Measurements from ENCODE around the gene TLCD3A.

The TLCD3A gene

GRCh38 chr17:728911-729310 is 3.5 kb upstream of the TLCD3A start:
- TF ChIP-seq, protein P1, sequence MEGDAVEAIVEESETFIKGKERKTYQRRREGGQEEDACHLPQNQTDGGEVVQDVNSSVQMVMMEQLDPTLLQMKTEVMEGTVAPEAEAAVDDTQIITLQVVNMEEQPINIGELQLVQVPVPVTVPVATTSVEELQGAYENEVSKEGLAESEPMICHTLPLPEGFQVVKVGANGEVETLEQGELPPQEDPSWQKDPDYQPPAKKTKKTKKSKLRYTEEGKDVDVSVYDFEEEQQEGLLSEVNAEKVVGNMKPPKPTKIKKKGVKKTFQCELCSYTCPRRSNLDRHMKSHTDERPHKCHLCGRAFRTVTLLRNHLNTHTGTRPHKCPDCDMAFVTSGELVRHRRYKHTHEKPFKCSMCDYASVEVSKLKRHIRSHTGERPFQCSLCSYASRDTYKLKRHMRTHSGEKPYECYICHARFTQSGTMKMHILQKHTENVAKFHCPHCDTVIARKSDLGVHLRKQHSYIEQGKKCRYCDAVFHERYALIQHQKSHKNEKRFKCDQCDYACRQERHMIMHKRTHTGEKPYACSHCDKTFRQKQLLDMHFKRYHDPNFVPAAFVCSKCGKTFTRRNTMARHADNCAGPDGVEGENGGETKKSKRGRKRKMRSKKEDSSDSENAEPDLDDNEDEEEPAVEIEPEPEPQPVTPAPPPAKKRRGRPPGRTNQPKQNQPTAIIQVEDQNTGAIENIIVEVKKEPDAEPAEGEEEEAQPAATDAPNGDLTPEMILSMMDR (IDR thresholded peaks at IDR 0.05) = no peak
- no peak for DNase-seq (ENCODE audit: low spot score)
- Histone ChIP-seq H3K27ac (no peak overlapping the region), H3K4me3 (no peak overlapping the region)

- H3K27ac ChIP-seq = peak overlapping the region; percentile 9 to 88
- DNase-seq (ENCODE audit: low spot score) = no peak
Observed at GRCh38 chr17:731644-732066, 741 bp upstream of the TLCD3A start.

DNA sequence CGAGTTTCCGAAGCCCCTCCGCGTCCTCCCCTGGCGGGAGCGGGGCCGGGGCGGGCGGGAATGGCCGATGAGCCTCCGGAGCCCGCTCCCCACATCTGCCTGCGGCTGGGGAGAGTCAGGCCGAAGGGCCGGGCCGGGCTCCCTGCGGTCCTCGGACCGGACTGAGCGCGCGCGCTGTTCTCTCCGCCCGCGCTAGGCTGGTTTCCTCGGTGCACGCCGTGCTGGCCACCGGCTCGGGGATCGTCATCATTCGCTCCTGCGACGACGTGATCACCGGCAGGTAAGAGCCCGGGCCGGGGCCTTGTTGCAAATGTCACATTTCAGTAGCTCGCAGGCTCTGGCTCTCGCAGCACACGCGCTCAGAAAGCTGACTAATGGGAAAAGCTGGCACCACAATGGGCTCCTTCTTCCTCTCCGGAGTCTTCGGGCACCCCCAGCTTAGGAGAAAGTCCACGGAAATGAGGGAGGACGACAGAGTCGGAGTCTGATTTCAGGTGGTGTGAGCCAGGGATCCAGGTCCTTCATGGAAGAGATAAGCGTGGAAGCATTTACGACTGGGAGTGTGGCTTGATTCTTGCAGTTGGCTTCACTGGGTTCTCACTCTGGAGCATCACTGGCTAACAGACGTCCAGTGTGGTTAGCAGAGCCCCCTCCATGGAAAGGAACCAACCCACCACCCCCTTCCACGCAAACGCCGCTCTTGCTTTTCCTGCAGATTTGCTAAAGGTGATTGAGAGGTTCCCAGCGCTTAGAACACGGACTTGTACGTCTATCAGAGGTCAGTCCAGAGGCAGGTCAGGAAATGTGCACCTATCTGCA is 715 bp downstream of the TLCD3A start:
- peak overlapping the region; percentile 92 for H3K4me3 ChIP-seq
- peak overlapping the region; percentile 25 to 88 for H3K27ac ChIP-seq
- no peak for DNase-seq (ENCODE audit: low spot score)
- TF ChIP-seq, protein P1 (IDR thresholded peaks at IDR 0.05) = no peak

More at GRCh38 chr17:731644-732066, 741 bp upstream of the TLCD3A start:
- peak overlapping the region; percentile 92 for H3K4me3 ChIP-seq
- TF ChIP-seq, protein P1 (IDR thresholded peaks at IDR 0.05) = no peak

DNA sequence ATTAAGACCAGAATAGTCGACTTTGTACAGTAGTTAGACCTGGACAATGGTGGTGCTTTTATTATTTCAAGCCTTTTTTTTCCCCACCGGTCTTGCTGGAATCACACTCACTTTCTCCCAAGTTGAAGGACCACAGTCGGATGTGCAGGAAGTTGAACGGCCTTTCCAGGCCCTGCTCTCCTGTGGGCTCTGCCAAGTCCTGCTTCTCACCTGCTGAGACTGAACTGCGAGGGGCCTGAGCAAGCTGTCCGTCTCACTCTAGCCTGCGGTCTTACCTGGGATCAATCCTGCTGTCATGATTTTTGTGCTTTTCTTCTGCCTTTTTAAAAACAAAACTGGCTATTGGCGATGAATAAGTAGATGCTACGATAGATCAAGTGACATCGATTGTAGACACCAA is 1.3 kb downstream of the TLCD3A start:
- Histone ChIP-seq H3K4me3 (peak overlapping the region; percentile 92), H3K27ac (no peak overlapping the region)

GRCh38 chr17:737561-738113 is 5.2 kb downstream of the TLCD3A start:
- DNase-seq (ENCODE audit: low spot score) = no peak
- Histone ChIP-seq H3K27ac (no peak overlapping the region), H3K4me3 (no peak overlapping the region)
- TF ChIP-seq, protein P1 (IDR thresholded peaks at IDR 0.05) = no peak

More for the DNA sequence above, 1.3 kb downstream of the TLCD3A start:
- no peak for DNase-seq (ENCODE audit: low spot score)
- TF ChIP-seq, protein P1 (IDR thresholded peaks at IDR 0.05) = no peak

GRCh38 chr17:740240-741017 is 8.0 kb downstream of the TLCD3A start:
- DNase-seq (ENCODE audit: low spot score) = no peak
- Histone ChIP-seq H3K4me3 (no peak overlapping the region), H3K27ac (no peak overlapping the region)
- TF ChIP-seq, protein P1 (IDR thresholded peaks at IDR 0.05) = no peak

Measured in coronary artery (tissue), 2 donors.